GM13977 (cell line): Measurements from ENCODE around the gene GRIP2.

Experiments
- DNase-seq: peaks from one replicate; pipeline ENCODE4 v3.0.0; 2012; ENCODE audit warnings: low spot score
- in situ Hi-C: fragments of 300-500 bp; cut with MboI; formaldehyde crosslinking; loops from one replicate; pipeline ENCODE4 v1.12.0; 2022; ENCODE audit warnings: low sequenced_read_pairs, low pct_unique_long_range_greater_than_20kb, mixed read lengths, inconsistent platforms; ENCODE audit not compliant: unreplicated experiment
- TF ChIP-seq, protein P1 (sequence below): IDR thresholded peaks from 2 replicates; pipeline ENCODE4 v1.5.1; 2012; ENCODE audit warnings: mild to moderate bottlenecking, control low read depth; ENCODE audit not compliant: insufficient read depth; ENCODE audit errors: extremely low read depth, missing control alignments

Gene GRIP2

DNA sequence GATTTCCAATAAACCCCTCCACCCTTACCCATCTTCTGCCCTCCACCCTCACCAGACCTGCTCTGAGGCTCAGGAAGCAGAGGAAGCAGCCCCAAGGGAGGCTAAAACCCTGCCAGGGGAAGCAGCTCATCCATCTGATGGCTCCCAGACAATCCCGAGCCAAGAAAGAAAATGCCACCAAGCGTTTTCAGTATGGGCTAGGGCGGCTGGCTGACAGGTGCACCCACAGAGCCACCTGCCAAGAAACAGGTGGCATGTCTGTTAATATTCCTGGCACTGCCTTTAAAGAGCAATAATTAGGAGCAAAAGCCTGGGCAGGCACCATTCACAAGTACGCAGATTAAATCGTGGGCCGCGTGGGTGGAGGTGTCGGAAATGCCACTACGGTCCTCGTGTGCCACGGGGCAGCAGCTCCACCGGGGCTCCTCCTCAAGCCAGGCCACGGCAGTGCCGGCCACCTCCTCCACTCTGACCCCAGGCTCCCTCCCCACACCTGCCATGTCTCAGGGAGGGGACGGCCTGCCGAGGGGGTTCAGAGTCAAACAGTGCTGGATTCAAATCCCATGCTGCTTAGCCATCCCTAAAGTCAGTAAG lies 23.9 kb upstream of the GRIP2 start:
- in situ Hi-C loops = no loop called here
- no peak for DNase-seq
- TF ChIP-seq, protein P1, sequence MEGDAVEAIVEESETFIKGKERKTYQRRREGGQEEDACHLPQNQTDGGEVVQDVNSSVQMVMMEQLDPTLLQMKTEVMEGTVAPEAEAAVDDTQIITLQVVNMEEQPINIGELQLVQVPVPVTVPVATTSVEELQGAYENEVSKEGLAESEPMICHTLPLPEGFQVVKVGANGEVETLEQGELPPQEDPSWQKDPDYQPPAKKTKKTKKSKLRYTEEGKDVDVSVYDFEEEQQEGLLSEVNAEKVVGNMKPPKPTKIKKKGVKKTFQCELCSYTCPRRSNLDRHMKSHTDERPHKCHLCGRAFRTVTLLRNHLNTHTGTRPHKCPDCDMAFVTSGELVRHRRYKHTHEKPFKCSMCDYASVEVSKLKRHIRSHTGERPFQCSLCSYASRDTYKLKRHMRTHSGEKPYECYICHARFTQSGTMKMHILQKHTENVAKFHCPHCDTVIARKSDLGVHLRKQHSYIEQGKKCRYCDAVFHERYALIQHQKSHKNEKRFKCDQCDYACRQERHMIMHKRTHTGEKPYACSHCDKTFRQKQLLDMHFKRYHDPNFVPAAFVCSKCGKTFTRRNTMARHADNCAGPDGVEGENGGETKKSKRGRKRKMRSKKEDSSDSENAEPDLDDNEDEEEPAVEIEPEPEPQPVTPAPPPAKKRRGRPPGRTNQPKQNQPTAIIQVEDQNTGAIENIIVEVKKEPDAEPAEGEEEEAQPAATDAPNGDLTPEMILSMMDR = no peak

DNA sequence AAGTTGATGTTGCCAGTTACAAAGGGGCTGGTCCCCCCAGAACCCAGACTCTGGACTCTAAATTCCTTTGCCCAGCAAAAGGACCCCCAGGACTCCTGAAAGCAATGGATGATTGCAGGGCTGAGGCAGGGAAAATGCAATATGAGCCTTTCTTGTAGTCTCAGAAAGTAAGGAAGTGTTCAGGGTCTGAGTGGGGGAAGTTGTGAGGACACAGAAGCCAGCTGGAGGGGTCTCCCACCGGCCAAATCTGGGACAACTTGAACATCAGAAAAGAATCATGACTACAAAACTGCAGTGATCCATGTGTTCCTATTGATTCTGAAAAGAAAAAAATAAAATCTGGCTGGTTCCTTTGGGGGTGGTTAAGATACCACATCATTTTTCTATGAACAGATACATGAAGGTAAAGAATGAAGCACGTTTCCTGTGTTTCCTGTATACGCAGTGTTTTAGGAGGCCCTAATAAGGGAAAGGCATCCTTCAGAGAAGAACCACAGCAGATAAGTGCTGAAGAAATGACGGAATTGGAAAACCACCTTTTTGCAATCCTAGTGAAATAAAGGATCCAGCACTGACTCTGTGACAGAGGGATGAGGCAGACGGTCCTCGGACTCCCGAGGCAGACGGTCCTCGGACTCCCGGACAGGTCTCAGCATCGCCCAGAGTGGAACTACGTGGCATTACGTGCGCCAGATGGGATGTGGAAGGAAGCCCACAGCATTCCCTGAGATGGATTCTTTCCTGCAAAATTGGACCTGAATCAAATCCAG lies 22.2 kb upstream of the GRIP2 start:
- DNase-seq = no peak
- TF ChIP-seq, protein P1 = no peak
- in situ Hi-C loops = no loop called here

DNA sequence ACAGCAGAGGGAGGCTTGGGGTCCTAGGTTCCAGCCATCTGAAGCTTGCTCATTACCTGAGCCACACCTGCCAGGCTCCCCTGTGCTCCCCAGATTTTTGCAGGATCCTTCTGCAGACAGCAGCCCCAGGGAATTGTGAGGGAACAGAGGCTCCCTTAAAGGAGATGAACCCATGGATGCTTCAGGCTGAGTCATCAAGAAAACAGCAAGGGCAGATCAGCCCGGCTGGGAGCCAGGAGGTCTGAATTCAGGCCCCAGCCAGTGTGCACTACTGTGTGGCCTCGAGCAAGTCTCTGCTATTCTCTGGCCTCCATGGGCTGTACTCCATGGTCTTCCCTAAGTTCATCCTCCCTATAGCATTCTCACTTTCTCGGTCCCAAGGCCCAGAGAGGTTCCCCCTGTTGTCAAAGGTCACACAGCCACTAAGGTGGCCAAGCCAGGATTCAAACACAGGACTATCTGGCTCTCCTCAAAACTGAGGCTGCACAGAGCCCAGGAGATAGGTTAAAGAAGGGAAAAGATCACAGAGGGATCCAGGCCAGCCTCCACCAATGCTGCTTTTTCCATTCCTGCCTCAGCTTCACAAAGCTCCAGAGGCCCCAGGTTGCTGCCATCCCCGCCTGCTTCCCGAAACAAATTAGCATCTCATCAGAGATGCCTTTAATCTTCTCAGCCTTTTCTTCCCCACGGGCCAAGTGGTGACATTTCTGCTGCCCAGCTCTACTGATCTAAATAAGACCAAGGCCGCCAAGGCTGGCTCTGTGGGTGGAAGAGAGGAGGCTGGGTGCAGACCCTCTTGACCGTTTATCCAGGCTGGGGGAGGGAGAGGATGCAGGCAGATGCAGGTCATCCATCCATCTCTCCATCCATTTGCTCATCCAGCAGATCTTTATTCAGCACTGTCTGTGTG lies 21.2 kb upstream of the GRIP2 start:
- DNase-seq = no peak
- TF ChIP-seq, protein P1 = no peak
- in situ Hi-C loops = no loop called here

DNA sequence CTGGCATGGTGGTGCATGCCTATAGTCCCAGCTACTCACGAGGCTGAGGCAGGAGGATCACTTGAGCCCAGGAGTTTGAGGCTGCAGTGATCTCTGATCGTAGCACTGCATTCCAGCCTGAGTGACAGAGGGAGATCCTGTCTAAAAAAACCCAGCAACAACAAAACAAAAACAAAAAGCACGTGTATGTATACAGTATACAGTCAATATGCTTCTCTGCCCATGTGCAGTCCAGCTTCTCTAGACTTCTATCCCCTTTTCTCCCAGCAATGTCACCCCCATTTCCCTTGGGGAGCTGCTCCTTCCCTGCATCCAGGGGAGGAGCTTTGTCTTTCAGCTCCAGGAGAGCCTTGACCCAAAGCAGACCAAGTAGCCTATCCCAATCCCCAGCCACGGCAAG lies 20.0 kb upstream of the GRIP2 start:
- TF ChIP-seq, protein P1 = no peak
- in situ Hi-C loops = no loop called here
- DNase-seq = no peak

DNA sequence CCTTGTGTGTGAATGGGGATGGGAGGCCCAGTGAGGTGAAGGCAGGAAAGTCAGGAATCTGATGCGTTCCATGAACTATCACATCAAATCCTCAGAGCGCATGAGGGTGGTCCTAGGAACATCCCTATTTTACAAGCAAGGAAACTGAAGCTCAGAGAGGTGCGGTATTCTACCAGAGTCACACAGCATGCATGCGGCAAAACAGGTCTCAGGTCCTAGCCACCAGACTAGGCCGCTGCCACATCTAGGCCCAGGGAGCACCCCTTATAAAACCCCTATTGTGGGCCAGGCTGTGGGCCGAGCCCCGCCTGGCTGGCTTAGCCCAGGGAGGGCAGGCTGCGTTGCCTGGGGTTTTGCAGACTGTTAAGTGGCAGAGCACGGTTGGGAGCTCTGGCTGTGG lies 17.9 kb upstream of the GRIP2 start:
- no peak for DNase-seq
- TF ChIP-seq, protein P1 = no peak
- in situ Hi-C loops = no loop called here

DNA sequence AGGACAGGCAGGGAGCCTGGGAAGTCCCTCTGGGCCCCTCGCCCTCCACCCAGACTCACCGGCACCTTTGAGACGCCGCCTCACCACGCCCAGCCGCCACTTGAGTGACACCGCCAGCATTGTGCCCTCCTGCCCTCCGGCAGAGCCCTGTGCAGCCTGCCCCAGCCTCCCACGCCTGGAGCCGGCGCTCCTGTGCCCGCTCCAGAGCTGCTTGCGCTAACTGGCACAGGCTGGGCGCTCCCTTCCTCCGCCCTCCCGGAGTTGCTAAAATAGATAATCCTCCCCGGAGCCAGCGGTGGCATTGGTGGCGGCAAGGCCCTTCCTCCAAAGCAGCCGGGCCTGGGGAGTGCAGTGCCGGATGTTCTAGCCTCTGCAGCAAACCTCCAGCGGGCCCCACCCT lies 15.7 kb upstream of the GRIP2 start:
- in situ Hi-C loops = no loop called here
- TF ChIP-seq, protein P1 = no peak
- DNase-seq = no peak
